SJSA1 (cell line): ENCODE data around the gene MVB12A. TPM values are rescaled to one million over a fixed set of nuclear protein-coding genes. Genes with fewer than 3 reads are reported as not detected.
A peak's percentile ranks its signal among the peaks of the same experiment; 100 is the strongest.

ENCODE experiments used
- DNase-seq, 2 experiments: peaks; one replicate each; pipeline ENCODE4 v3.0.0-alpha.2; 2015 to 2020; ENCODE audit warnings: low spot score in 2 of 2, low read depth in 1 of 2
- H3K27ac ChIP-seq: fragments of 250-450 bp; sonication (Bioruptor Pico); 2 replicates; pipeline ENCODE4 v1.5.1; 2020; ENCODE audit warnings: mild to moderate bottlenecking, moderate library complexity
- H3K27me3 ChIP-seq: fragments of 250-450 bp; sonication (Bioruptor Pico); replicated peaks from 2 replicates; pipeline ENCODE4 v1.5.1; 2020; ENCODE audit warnings: mild to moderate bottlenecking, moderate library complexity
- H3K36me3 ChIP-seq: fragments of 250-450 bp; sonication (Bioruptor Pico); 2 replicates; pipeline ENCODE4 v1.5.1; 2020; ENCODE audit warnings: mild to moderate bottlenecking
- H3K4me1 ChIP-seq: fragments of 250-450 bp; sonication (Bioruptor Pico); replicated peaks from 2 replicates; pipeline ENCODE4 v1.6.1; 2021; ENCODE audit warnings: mild to moderate bottlenecking
- H3K4me3 ChIP-seq: fragments of 250-450 bp; sonication (Bioruptor Pico); 2 replicates; pipeline ENCODE4 v1.5.1; 2020; ENCODE audit warnings: mild to moderate bottlenecking
- H3K9me3 ChIP-seq: fragments of 250-450 bp; sonication (Bioruptor Pico); replicated peaks from 2 replicates; pipeline ENCODE4 v1.5.1; 2020; ENCODE audit warnings: mild to moderate bottlenecking
- total RNA-seq: library from RNA; depleted of rRNA; stranded (reverse); fragments of >200 nt; shearing (Covaris generic); gene quantifications from 2 replicates; pipeline ENCODE4 v1.2.3, GENCODE V29; 2014

MVB12A gene
- total RNA-seq, 1 experiment from 2014 or later = 67.9 TPM

DNA sequence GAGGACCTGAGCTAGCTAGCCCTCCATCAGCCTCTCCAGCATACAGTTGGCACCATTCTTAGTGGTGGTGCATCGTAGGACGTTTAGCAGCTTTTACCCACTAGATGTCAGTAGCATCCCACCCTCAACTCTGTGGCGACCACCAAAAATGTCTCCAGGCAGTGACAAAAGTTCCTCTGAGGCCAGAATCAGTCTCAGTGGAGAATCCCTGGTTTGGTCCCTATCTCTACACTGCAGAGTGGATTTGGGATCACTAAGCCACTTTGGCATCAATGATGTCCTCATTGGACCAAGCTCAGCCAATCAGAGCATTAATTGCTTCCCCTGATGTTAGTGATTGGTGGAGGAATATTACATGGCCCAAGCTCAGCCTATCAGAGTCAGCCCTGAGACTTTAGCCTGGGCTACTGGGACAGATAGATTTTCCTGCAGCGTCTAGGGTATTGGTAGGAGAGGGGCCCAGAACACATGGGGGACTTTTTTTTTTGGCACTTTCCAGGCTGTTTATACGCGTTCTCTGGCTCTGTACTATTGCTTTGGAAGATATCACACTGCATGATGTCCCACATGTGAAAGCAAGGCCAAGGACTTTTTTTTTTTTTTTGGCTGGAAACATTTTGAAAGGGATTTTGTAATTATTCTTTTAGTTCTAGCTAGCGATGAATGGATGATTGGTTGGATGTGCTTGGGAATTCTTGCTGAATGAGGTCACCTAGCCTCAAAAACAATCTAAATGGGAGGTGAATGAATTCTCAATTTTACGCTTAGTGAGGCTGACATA is 21.6 kb downstream of the MVB12A start:
- Histone ChIP-seq H3K27ac (no peak overlapping the region), H3K9me3 (peaks cover 4% of the 10 kb centered on the region), H3K4me1 (no peaks in the 10 kb centered on the region; the same call in 1 of the 2 replicates), H3K4me3 (no peak overlapping the region), H3K27me3 (no peaks in the 10 kb centered on the region), H3K36me3 (no peaks in the 10 kb centered on the region)
- peak in 1 of 2 experiments; percentile 13 for DNase-seq

DNA sequence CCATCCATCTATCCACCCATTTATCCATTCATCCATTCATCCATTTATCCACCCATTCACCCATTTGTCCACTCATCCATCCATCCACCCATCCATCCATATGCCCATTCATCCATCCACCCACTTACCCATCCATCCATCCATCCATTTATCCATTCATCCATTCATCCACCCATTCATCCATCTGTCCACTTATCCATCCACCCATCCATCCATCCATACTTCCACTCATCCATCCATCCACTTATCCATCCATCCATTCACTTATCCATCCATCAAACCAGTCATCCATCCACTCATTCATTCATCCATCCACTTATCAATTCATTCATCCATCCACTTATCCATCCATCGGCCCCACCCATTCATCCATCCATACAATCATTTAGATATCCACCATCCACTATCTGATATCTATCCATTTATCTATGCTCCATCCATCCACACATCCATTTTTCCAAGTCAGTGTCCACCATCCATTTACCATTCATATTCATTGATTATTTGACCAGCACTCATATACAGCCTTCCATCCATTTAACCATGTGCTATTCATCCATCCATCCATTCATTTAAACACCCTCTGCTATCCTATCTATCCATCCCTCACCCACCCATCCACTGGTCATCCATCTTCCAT is 25.8 kb downstream of the MVB12A start:
- no peak overlapping the region for H3K4me3 ChIP-seq
- H3K9me3 ChIP-seq = peaks cover 4% of the 10 kb centered on the region
- H3K27ac ChIP-seq = no peak overlapping the region
- DNase-seq = no peak
- peaks cover 22% of the 10 kb centered on the region for H3K27me3 ChIP-seq
- peaks cover 8% of the 10 kb centered on the region for H3K4me1 ChIP-seq
- H3K36me3 ChIP-seq = no peaks in the 10 kb centered on the region

DNA sequence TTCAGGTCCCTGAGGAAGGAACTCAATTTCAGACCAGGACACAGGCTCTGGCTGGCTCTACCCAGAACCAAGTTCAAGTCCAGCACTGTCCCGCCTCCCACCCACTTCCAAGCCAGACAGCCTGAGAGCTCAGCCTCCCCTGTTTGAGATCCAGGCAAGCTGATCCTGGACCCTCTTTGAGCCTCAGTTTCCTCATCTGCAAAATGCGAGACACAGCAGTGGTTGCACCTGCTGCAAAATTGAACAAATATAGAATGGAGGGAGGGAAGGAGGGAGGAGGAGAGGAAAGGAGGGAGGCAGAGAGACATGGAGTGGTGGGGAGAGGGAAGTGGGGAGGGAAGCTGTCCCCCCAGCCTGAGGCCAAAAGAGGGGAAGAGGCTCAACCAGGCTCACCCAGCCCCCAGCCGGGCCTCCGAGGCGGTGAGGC is 27.9 kb downstream of the MVB12A start:
- Histone ChIP-seq H3K4me3 (no peak overlapping the region), H3K9me3 (peaks cover 4% of the 10 kb centered on the region; the same call in 1 of the 2 replicates), H3K36me3 (no peaks in the 10 kb centered on the region), H3K4me1 (peaks cover 8% of the 10 kb centered on the region), H3K27me3 (peaks cover 22% of the 10 kb centered on the region), H3K27ac (no peak overlapping the region)
- DNase-seq = no peak

DNA sequence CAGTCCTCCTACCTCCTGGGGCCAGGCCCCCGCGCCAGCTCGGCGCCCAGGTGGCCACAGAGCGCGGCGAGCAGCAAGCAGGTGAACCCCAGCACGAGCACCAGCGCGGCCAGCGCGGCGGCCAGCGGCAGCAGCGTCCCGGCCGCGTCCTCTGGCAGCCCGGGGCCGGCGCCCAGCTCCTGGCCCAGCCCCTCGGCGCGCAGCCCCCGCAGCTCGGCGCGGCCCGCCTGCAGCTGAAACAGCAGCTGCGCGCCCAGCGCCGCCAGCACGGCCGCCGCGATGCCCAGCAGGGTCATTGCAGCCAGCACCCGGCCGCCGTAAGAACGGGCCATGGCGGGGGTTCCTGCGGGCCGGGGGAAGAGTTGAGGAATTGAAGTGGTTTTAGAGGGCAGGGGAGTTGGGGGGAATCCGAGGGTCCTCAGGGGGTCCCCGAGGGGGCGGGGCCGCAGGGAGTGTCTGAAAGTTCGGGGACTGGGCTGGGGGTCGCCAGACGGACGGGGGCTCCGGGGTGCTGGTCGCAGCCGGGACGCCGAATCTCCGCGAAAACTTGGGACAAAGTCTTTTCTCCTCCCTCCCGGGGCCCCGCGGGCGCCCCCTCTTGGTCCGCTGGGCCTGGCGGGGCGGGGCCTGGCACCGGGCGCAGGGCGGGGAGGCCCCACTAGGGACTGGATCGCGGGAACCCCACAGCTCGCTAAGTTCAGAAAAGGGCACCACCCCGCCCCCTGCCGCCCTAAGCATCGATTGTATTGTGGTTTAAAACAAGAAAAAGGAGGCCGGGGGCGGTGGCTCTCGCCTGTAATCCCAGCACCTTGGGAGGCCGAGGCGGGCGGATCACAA is 28.5 kb downstream of the MVB12A start, which contains the start of gene TMEM221:
Gene TMEM221 (minus strand): TSS at position 538 of the 837 bp plus-strand sequence. CDS start 206 bp downstream, at position 332.
- no peak for DNase-seq
- Histone ChIP-seq H3K4me3 (peak within 1 kb of the TSS; percentile 9; the same call in 1 of the 2 replicates), H3K27ac (no peak within 1 kb of the TSS), H3K9me3 (peaks cover 4% of the 10 kb centered on the region; the same call in 1 of the 2 replicates), H3K27me3 (peaks cover 22% of the 10 kb centered on the region), H3K36me3 (no peaks in the 10 kb centered on the region), H3K4me1 (peaks cover 8% of the 10 kb centered on the region)

DNA sequence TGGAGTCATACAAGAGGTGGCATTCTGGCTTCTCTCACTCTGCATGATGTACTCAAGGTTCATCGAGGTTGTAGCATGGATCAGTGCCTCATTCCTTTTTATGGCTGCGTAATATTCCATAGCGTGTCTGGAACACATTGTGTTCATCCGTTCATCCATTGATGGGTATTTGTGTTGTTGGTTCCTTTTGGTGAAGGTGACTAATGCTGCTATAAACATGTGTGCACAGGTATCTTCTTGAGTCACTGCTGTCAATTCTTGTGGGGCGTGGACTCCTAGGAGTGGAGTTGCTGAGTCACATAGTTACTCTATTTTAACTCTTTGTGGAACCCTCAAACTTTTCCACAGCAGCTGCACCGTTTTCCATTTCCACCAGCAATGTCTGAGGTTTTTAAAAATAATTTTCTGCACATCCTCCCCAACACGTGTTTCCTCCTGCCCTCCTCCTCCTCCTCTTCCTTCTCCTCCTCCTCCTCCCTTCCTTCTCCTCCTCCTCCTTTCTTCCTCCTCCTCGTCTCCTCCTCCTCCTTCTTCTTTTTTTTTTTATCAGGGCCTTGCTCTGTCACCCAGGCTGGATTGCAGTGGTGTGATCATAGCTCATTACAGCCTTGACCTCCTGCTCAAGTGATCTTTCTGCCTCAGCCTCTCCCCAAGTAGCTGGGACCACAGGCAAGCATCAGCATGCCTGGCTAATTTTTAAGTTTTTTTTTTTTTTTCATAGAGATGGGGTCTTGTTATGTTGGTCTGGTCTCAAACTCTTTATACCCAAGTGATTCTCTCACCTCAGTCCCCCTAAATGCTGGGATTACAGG is 30.6 kb downstream of the MVB12A start:
- peaks cover 8% of the 10 kb centered on the region for H3K4me1 ChIP-seq
- H3K27me3 ChIP-seq = peaks cover 32% of the 10 kb centered on the region
- H3K36me3 ChIP-seq = no peaks in the 10 kb centered on the region
- H3K27ac ChIP-seq = no peak overlapping the region
- no peak for DNase-seq
- peaks cover 4% of the 10 kb centered on the region; the same call in 1 of the 2 replicates for H3K9me3 ChIP-seq
- H3K4me3 ChIP-seq = no peak overlapping the region

DNA sequence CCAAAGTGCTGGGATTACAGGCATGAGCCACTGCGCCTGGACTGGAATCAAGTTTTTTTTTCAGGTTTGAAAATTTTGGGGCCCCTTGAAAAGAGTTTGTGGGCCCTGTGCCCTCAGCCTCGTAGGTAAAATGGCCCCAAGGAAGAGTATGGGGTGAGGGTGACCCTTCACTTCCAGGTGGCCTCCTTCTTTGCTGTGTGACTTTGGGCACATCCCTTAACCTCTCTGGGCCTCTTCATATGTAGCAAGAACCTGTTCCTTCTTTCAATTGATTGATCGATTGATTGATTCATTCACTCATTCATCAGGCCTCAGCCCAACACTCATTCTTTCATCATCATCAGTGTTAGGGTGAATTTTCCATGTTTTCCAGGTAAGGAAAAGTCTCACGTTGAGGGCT is 32.0 kb downstream of the MVB12A start:
- Histone ChIP-seq H3K27ac (no peak overlapping the region), H3K27me3 (peaks cover 45% of the 10 kb centered on the region), H3K4me1 (peaks cover 12% of the 10 kb centered on the region), H3K36me3 (no peaks in the 10 kb centered on the region), H3K4me3 (no peak overlapping the region), H3K9me3 (no peaks in the 10 kb centered on the region)
- DNase-seq = no peak

DNA sequence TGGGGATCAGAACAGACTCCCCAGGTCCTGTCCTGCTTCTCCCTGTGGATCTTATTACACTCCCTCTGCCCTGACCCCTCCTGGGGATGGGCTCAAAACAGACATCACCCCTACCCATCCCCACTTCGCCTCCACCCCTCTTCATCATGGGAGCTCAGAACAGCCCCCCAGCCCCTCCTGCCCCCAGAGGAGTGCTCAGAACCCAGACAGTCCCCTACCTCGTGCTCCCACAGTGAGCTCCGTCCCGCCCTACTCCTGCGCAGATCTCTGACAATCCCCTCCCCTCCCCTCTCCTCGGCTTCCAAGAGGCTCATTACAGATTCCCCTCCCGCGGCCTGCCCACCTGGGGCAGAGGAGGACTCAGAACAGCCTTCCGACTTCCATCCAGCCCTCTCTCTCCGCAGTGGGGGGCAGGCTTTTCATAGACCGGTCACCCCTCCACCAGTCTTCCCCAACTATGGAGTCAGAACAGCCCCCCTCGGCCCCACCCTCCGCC is 34.8 kb downstream of the MVB12A start:
- no peaks in the 10 kb centered on the region for H3K9me3 ChIP-seq
- no peaks in the 10 kb centered on the region for H3K36me3 ChIP-seq
- no peak overlapping the region for H3K4me3 ChIP-seq
- H3K4me1 ChIP-seq = peaks cover 4% of the 10 kb centered on the region; the same call in 1 of the 2 replicates
- H3K27ac ChIP-seq = no peak overlapping the region
- H3K27me3 ChIP-seq = peaks cover 38% of the 10 kb centered on the region
- DNase-seq = no peak

DNA sequence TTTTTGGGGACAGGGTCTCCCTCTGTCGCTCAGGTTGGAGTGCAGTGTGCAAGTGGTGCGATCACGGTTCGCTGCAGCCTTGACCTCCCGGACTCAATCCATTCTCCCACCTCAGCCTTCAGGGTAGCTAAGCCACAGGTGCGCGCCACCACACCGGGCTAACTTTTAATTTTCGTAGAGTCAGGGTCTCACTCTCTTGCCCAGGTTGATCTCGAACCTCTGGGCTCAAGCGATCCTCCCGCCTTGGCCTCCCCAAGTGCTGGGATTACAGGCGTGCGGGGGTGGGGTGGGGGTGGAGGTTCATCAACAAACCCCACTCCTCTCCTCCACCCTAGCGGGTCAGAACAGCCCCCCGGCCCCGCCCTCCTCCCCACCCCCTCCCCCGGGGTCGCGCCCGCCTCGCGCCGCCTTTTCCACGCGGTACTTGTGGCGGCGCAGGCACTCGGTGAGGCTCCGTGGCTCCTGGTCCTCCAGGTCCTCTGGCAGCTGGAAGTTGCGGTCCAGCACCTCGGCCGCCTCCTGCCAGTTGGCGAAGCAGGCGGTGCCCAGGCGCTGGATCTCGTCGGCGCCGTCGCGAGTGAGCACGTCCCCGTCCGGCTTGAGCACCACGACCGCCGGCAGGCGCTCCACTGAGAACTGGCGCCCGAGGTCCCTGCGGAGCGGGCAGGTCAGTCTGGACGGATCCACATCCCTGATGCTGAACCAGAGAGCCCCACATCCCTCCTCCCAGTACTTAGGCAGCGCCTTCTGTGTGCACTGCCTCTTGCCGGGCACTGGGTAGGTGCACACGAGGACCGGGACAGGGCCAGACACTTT is 35.7 kb downstream of the MVB12A start:
- Histone ChIP-seq H3K27ac (no peak overlapping the region), H3K27me3 (peaks cover 35% of the 10 kb centered on the region)

DNA sequence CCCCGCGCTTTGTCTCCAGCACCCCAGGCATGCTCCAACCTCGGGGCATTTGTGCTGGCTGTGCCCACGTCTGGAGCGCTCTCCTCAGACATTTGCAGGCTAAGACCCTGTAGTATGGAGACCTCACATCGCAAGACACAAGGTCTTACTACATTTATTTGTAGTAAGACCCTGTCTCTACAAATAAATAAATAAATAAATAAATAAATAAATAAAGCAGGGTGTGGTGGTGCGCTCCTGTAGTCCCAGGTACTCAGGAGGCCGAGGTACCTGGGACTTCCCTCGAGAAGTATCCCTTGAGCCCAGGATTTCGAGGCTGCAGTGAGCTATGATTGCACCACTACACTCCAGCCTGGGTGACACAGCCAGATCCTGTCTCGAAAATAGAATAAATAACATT is 36.3 kb downstream of the MVB12A start:
- peaks cover 35% of the 10 kb centered on the region for H3K27me3 ChIP-seq
- no peak overlapping the region for H3K27ac ChIP-seq
- H3K4me1 ChIP-seq = peaks cover 4% of the 10 kb centered on the region; the same call in 1 of the 2 replicates
- no peak for DNase-seq
- no peaks in the 10 kb centered on the region for H3K9me3 ChIP-seq
- H3K36me3 ChIP-seq = no peaks in the 10 kb centered on the region
- no peak overlapping the region for H3K4me3 ChIP-seq

More for the DNA sequence above, 35.7 kb downstream of the MVB12A start:
- Histone ChIP-seq H3K9me3 (no peaks in the 10 kb centered on the region), H3K4me3 (no peak overlapping the region), H3K4me1 (peaks cover 4% of the 10 kb centered on the region; the same call in 1 of the 2 replicates), H3K36me3 (no peaks in the 10 kb centered on the region)
- DNase-seq = no peak

DNA sequence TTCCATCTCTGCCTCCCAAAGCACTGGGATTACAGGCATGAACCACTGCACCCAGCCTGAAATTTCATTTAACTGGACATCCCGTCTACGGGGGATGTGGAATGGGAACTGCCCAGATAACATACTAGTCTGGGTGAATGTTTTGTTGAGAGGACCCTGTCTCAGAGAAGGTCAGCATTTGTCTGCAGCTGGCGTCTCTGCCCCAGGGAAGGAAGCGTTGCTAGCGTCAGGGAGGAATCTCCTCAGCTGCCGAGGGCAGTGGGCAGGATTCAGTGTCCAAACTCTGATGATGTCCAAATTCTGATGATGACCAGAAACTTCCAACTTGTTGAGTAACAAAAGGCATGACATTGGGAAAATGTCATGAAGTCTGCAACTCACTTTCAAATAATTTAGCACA is 37.8 kb downstream of the MVB12A start:
- Histone ChIP-seq H3K9me3 (no peaks in the 10 kb centered on the region), H3K4me1 (peaks cover 4% of the 10 kb centered on the region; the same call in 1 of the 2 replicates), H3K27ac (no peak overlapping the region), H3K36me3 (no peaks in the 10 kb centered on the region), H3K4me3 (no peak overlapping the region), H3K27me3 (peaks cover 35% of the 10 kb centered on the region)
- no peak for DNase-seq

DNA sequence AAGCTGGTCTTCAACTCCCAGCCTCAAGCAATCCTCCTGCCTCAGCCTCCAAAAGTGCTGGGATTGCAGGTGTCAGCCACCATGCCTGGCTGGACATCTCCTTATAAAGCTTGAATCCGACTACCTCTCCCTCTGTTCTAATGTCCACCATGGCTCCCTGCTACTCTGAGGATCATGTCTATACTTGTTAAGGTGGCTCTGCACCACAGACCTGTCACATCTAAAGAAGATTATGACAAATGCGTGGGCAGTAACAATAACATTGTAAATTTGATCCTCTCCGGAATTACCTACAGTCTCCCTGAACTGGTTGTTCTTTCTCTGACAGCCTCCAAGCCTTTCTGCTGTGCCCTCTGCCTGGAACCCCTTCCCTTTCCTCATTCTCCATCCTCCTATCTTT is 39.1 kb downstream of the MVB12A start:
- Histone ChIP-seq H3K9me3 (no peaks in the 10 kb centered on the region), H3K36me3 (no peaks in the 10 kb centered on the region), H3K27ac (no peak overlapping the region), H3K27me3 (peaks cover 30% of the 10 kb centered on the region), H3K4me1 (peaks cover 4% of the 10 kb centered on the region; the same call in 1 of the 2 replicates), H3K4me3 (no peak overlapping the region)
- DNase-seq = no peak
